GM19438 (cell line): ENCODE data around the gene RHBDF2.
A peak's percentile ranks its signal among the peaks of the same experiment; 100 is the strongest.

ENCODE experiments used
- ATAC-seq: cut with Tn5 transposase; IDR thresholded peaks from one replicate; pipeline ENCODE4 v1.9.1; 2021; ENCODE audit warnings: low read depth; ENCODE audit not compliant: unreplicated experiment

Gene RHBDF2

GRCh38 chr17:76468634-76469010 lies 32.6 kb downstream of the RHBDF2 start:
- ATAC-seq: no peak

GRCh38 chr17:76467809-76468633 lies 33.2 kb downstream of the RHBDF2 start:
- no peak for ATAC-seq

GRCh38 chr17:76467366-76467765 lies 33.9 kb downstream of the RHBDF2 start, which contains the start of gene AANAT:
Gene AANAT, plus strand, starts transcription at chr17:76467603. Its CDS starts 1,144 bp downstream, at chr17:76468747.
- ATAC-seq: no peak

GRCh38 chr17:76466775-76467130 lies 34.5 kb downstream of the RHBDF2 start:
- no peak for ATAC-seq

- no peak for ATAC-seq
Observed at GRCh38 chr17:76462556-76463290, 38.5 kb downstream of the RHBDF2 start.

- no peak for ATAC-seq
Observed at GRCh38 chr17:76461765-76462555, 39.3 kb downstream of the RHBDF2 start.

- no peak for ATAC-seq
Observed at GRCh38 chr17:76459674-76460073, 41.5 kb downstream of the RHBDF2 start.

GRCh38 chr17:76458580-76459490 lies 42.4 kb downstream of the RHBDF2 start:
- ATAC-seq: no peak

- ATAC-seq: no peak
Observed at GRCh38 chr17:76453431-76453743, 47.8 kb downstream of the RHBDF2 start.

- peak; percentile 86 for ATAC-seq
Observed at GRCh38 chr17:76452660-76453430, 48.4 kb downstream of the RHBDF2 start, which contains the start of gene UBE2O. Gene UBE2O, minus strand, starts transcription at chr17:76453152. Its CDS starts 11 bp downstream, at chr17:76453141.

GRCh38 chr17:76452127-76452659 lies 49.0 kb downstream of the RHBDF2 start:
- peak; percentile 26 for ATAC-seq

- no peak for ATAC-seq
Observed at GRCh38 chr17:76451506-76451905, 49.7 kb downstream of the RHBDF2 start.

- ATAC-seq: no peak
Observed at GRCh38 chr17:76449126-76449525, 52.1 kb downstream of the RHBDF2 start.

- no peak for ATAC-seq
Observed at GRCh38 chr17:76447931-76448652, 53.1 kb downstream of the RHBDF2 start.

- no peak for ATAC-seq
Observed at GRCh38 chr17:76446449-76447231, 54.6 kb downstream of the RHBDF2 start.

- no peak for ATAC-seq
Observed at GRCh38 chr17:76445697-76446448, 55.4 kb downstream of the RHBDF2 start.
